H1 (cell line): ENCODE results near the gene PRR12. TPM values are rescaled to one million over a fixed set of nuclear protein-coding genes. Genes with fewer than 3 reads are reported as not detected.

Experiments used
- CTCF ChIA-PET: fragments of 300-600 bp; sonication (Branson Sonifier 250); formaldehyde crosslinking; loops from one replicate; lab custom pipeline; 2021; ENCODE audit not compliant: partially characterized antibody; lab: Charles Lee
- POLR2A ChIA-PET: fragments of 300-600 bp; sonication (Branson Sonifier 250); formaldehyde crosslinking; loops from one replicate; lab custom pipeline; 2021; ENCODE audit warnings: inconsistent platforms; ENCODE audit not compliant: partially characterized antibody; lab: Charles Lee
- DNase-seq, 2 experiments: peaks; one replicate each; pipeline versions ENCODE4 v3.0.0 to v3.0.0-alpha.2; 2010 to 2022; ENCODE audit warnings: low spot score in 2 of 2, low read depth in 1 of 2, mixed read lengths in 1 of 2
- FAIRE-seq: peaks from 2 replicates; lab custom pipeline; 2011; peaks lifted over from hg19 to GRCh38; lab: Jason Lieb, UNC
- H2AFZ ChIP-seq: 2 replicates; pipeline ENCODE4 v1.8.1; 2012; ENCODE audit warnings: low read length, inconsistent platforms
- H2AK5ac ChIP-seq: 2 replicates; pipeline ENCODE4 v1.6.1; 2013; ENCODE audit warnings: low read depth, low read length
- H2BK120ac ChIP-seq: replicated peaks from 2 replicates; pipeline ENCODE3; 2013; ENCODE audit warnings: low read depth, low read length, inconsistent platforms
- H2BK12ac ChIP-seq: 2 replicates; pipeline ENCODE4 v1.6.1; 2013; ENCODE audit warnings: low read depth, low read length
- H2BK15ac ChIP-seq: 2 replicates; pipeline ENCODE4 v1.6.1; 2013; ENCODE audit warnings: low read length
- H2BK20ac ChIP-seq: 2 replicates; pipeline ENCODE4 v1.6.1; 2013; ENCODE audit warnings: low read length
- H2BK5ac ChIP-seq: 2 replicates; pipeline ENCODE4 v1.6.1; 2013; ENCODE audit warnings: low read depth, low read length
- H3K14ac ChIP-seq: 2 replicates; pipeline ENCODE4 v1.6.1; 2013; ENCODE audit warnings: inconsistent platforms; ENCODE audit not compliant: insufficient read length
- H3K18ac ChIP-seq: 2 replicates; pipeline ENCODE4 v1.6.1; 2013; ENCODE audit warnings: low read length; ENCODE audit errors: extremely low read depth
- H3K23ac ChIP-seq: 2 replicates; pipeline ENCODE4 v1.6.1; 2013; ENCODE audit warnings: inconsistent platforms; ENCODE audit not compliant: insufficient read length
- H3K23me2 ChIP-seq: 2 replicates; pipeline ENCODE4 v1.6.1; 2013; ENCODE audit warnings: low read depth, low read length
- H3K27ac ChIP-seq: 2 replicates; pipeline ENCODE4 v1.6.1; 2011; ENCODE audit warnings: low read depth, low read length, inconsistent platforms
- H3K27me3 ChIP-seq, 4 experiments: replicated peaks in 1 of 4; 1 replicate in 1 of 4; 2 replicates in 3 of 4; pipeline versions ENCODE4 v1.6.1 to v1.8.1; 2011 to 2013; ENCODE audit warnings: low read length in 3 of 4, mild to moderate bottlenecking in 3 of 4, inconsistent platforms in 2 of 4, mixed read lengths in 2 of 4, moderate library complexity in 1 of 4; ENCODE audit not compliant: control insufficient read depth in 3 of 4, insufficient read depth in 3 of 4; ENCODE audit errors: extremely low read depth in 1 of 4
- H3K36me3 ChIP-seq, 4 experiments: 2 replicates each; pipeline versions ENCODE4 v1.6.1 to v1.8.1; 2011 to 2013; ENCODE audit warnings: mild to moderate bottlenecking in 4 of 4, low read length in 3 of 4, moderate library complexity in 2 of 4, control low read depth in 1 of 4, inconsistent platforms in 1 of 4; ENCODE audit not compliant: insufficient read depth in 4 of 4, control insufficient read depth in 2 of 4
- H3K4ac ChIP-seq: replicated peaks from 2 replicates; pipeline ENCODE3; 2013; ENCODE audit warnings: low read length, low read depth, mixed read lengths, inconsistent platforms; ENCODE audit not compliant: insufficient read length
- H3K4me1 ChIP-seq, 4 experiments: replicated peaks in 1 of 4; 1 replicate in 1 of 4; 2 replicates in 3 of 4; pipeline versions ENCODE4 v1.6.1 to v1.8.1; 2011 to 2013; ENCODE audit warnings: low read length in 3 of 4, inconsistent platforms in 2 of 4, mixed read lengths in 1 of 4; ENCODE audit not compliant: insufficient read depth in 4 of 4, control insufficient read depth in 3 of 4
- H3K4me2 ChIP-seq, 2 experiments: 2 replicates each; pipeline versions ENCODE4 v1.6.1 to v1.8.1; 2011 to 2013; ENCODE audit warnings: low read depth in 2 of 2, low read length in 2 of 2, control low read depth in 1 of 2, inconsistent platforms in 1 of 2, mild to moderate bottlenecking in 1 of 2; ENCODE audit not compliant: insufficient read depth in 1 of 2
- H3K4me3 ChIP-seq, 4 experiments: fragments of 200-600, 300-600 bp in 1 of 4; sonication (generic), shearing (Covaris generic), sonication (Bioruptor Twin) in 1 of 4; 2 replicates each; pipeline versions ENCODE4 v1.5.1 to v1.8.1; 2011 to 2016; ENCODE audit warnings: low read length in 4 of 4, low read depth in 3 of 4, control low read depth in 2 of 4, inconsistent platforms in 2 of 4, mild to moderate bottlenecking in 2 of 4, mixed read lengths in 1 of 4, moderate library complexity in 1 of 4; ENCODE audit not compliant: insufficient read depth in 2 of 4; ENCODE audit errors: extremely low read depth in 1 of 4
- H3K56ac ChIP-seq: replicated peaks from 2 replicates; pipeline ENCODE3; 2013; ENCODE audit warnings: low read depth, mild to moderate bottlenecking, mixed read lengths, low read length, inconsistent platforms; ENCODE audit not compliant: insufficient read length
- H3K79me1 ChIP-seq: 2 replicates; pipeline ENCODE4 v1.6.1; 2013; ENCODE audit warnings: low read depth, low read length, control low read depth
- H3K79me2 ChIP-seq, 2 experiments: 2 replicates each; pipeline versions ENCODE4 v1.6.1 to v1.8.1; 2012 to 2013; ENCODE audit warnings: low read length in 2 of 2, mild to moderate bottlenecking in 2 of 2, inconsistent platforms in 1 of 2; ENCODE audit not compliant: insufficient read depth in 2 of 2, control insufficient read depth in 1 of 2
- H3K9ac ChIP-seq, 4 experiments: replicated peaks in 1 of 4; 1 replicate in 1 of 4; 2 replicates in 3 of 4; pipeline versions ENCODE4 v1.6.1 to v1.8.1; 2011 to 2013; ENCODE audit warnings: low read depth in 3 of 4, low read length in 3 of 4, control low read depth in 2 of 4, mild to moderate bottlenecking in 2 of 4, moderate library complexity in 2 of 4, inconsistent platforms in 1 of 4; ENCODE audit errors: extremely low read depth in 1 of 4
- H3K9me3 ChIP-seq, 2 experiments: 2 replicates each; pipeline versions ENCODE4 v1.6.1 to v1.8.1; 2012 to 2013; ENCODE audit warnings: mild to moderate bottlenecking in 2 of 2, moderate library complexity in 2 of 2, control low read depth in 1 of 2, inconsistent platforms in 1 of 2, low read depth in 1 of 2, low read length in 1 of 2, mixed read lengths in 1 of 2; ENCODE audit not compliant: insufficient read depth in 2 of 2
- H4K20me1 ChIP-seq, 2 experiments: replicated peaks in 1 of 2; 2 replicates each; pipeline versions ENCODE3 to v1.8.1; 2011 to 2013; ENCODE audit warnings: inconsistent platforms in 2 of 2, low read length in 2 of 2, mild to moderate bottlenecking in 1 of 2; ENCODE audit not compliant: insufficient read depth in 2 of 2, control insufficient read depth in 1 of 2
- H4K5ac ChIP-seq: 2 replicates; pipeline ENCODE4 v1.6.1; 2013; ENCODE audit warnings: low read length, low read depth, mixed read lengths, inconsistent platforms; ENCODE audit not compliant: insufficient read length
- H4K8ac ChIP-seq: 2 replicates; pipeline ENCODE4 v1.8.0; 2013; ENCODE audit warnings: mild to moderate bottlenecking, moderate library complexity, low read length, inconsistent platforms; ENCODE audit not compliant: insufficient read depth; ENCODE audit errors: extremely low read depth
- H4K91ac ChIP-seq: replicated peaks from 2 replicates; pipeline ENCODE3; 2013; ENCODE audit warnings: low read length, mixed read lengths, inconsistent platforms; ENCODE audit not compliant: insufficient read length
- GABPA ChIP-seq: IDR thresholded peaks from 2 replicates; pipeline ENCODE4 v1.6.1; 2011; ENCODE audit warnings: mild to moderate bottlenecking, low read length, moderate library complexity, borderline replicate concordance; ENCODE audit not compliant: insufficient read depth
- POLR2AphosphoS5 ChIP-seq: IDR thresholded peaks from 2 replicates; pipeline ENCODE4 v1.6.1; 2011; ENCODE audit warnings: low read depth, low read length
- WGBS, 2 experiments: shearing (Covaris generic) in 1 of 2; methylation state at CpG; one replicate each; pipeline versions ENCODE4 v1.1.6 to v1.1.7; 2013 to 2015; ENCODE audit warnings: low lambda C conversion rate in 2 of 2, mixed read lengths in 2 of 2, inconsistent platforms in 1 of 2, low coverage in 1 of 2, missing lambda C conversion rate in 1 of 2; ENCODE audit not compliant: insufficient replicate concordance in 2 of 2, insufficient coverage in 1 of 2, insufficient read length in 1 of 2; ENCODE audit errors: extremely low coverage in 1 of 2, missing lambda C conversion rate in 1 of 2; 5-methylcytosine and 5-hydroxymethylcytosine counted together
- polyA plus RNA-seq, 7 experiments: library from polyadenylated mRNA; depleted of rRNA in 3 of 7; stranded (reverse) in 5 of 7; unstranded in 2 of 7; fragments of >200 nt in 5 of 7; fragments of 200-250 nt in 2 of 7; gene quantifications; 1 replicate in 5 of 7; 2 replicates in 1 of 7; 4 replicates in 1 of 7; pipeline versions ENCODE4 v1.2.1 to v1.2.3, GENCODE V29; 2011 to 2013; ENCODE audit warnings: missing spikeins in 2 of 7, mixed read lengths in 2 of 7
- total RNA-seq: library from RNA; stranded (reverse); fragmentation: NEBNext Ultra II Directional; extraction: Animal tissue kit (Norgen Biotek cat#: 25700); gene quantifications from 2 replicates; pipeline ENCODE4 v1.2.1, GENCODE V29; 2021

PRR12 gene
- total and polyA plus RNA-seq, 2 of the 8 experiments (the other 6 are each of a cell fraction or from before 2014, with no cell fraction given), result 2.5 to 59.4 TPM

DNA sequence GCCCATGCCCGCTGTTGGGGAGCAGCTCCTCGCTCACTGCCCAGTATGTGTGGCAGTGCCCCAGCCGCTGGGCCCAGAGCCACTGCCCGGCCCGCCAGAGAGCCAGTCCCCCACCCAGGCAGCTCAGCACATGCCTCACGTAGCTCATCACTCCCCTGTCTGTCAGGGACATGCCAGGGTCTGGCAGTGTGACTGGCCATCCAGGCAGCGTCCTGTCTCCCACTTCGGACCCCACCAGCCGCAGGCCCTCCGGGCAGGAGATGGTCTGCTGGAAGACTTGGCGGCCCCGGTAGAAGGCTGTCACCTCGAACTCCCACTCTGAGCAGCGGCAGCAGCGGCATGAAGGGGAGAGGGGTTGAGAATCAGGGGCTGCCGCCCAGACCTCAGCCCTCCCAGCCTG, 71.0 kb downstream of the PRR12 start:
- H3K79me2 ChIP-seq, result peaks cover 0 to 24% of the 10 kb centered on the region in 2 experiments; a peak in 2 of 4 replicates
- no peaks in the 10 kb centered on the region for H3K27me3 ChIP-seq
- FAIRE-seq, result no peak
- H3K9me3 ChIP-seq, result peaks cover 9 to 11% of the 10 kb centered on the region in 2 experiments
- H3K18ac ChIP-seq, result no peak overlapping the region
- no peak overlapping the region for H2BK15ac ChIP-seq
- H3K27ac ChIP-seq, result no peak overlapping the region
- peaks cover 0 to 12% (median 5%) of the 10 kb centered on the region in 4 experiments; a peak in 6 of 7 replicates for H3K4me1 ChIP-seq
- no peak overlapping the region for H4K91ac ChIP-seq
- no peak overlapping the region for H3K4me2 ChIP-seq
- H3K23ac ChIP-seq, result no peak overlapping the region
- POLR2A ChIA-PET, result interaction anchor here (0.6 to 18.0 kb wide), 7 partner anchors 12 to 142 kb away, joined by 3 to 275 read pairs (median 4); partner anchors contain the start of genes PRMT1, RRAS and SCAF1
- 0 out of 2 replicates have a peak, but pooled peaks have one; percentile 15 for TF ChIP-seq POLR2AphosphoS5
- TF ChIP-seq GABPA, result no peak
- TF ChIP-seq, all 59 proteins: peak for 1
- Histone ChIP-seq H2BK20ac (no peak overlapping the region), H2AK5ac (no peak overlapping the region), H4K5ac (no peak overlapping the region), H2BK120ac (no peak overlapping the region), H3K4ac (no peak overlapping the region), H2AFZ (no peak overlapping the region), H3K56ac (no peak overlapping the region), H3K23me2 (peaks cover 15% of the 10 kb centered on the region), H3K14ac (no peak overlapping the region), H4K20me1 (peaks cover 11 to 13% of the 10 kb centered on the region in 2 experiments), H3K9ac (no peak overlapping the region), H3K79me1 (peaks cover 5% of the 10 kb centered on the region), H4K8ac (no peak overlapping the region; the same call in 1 of the 2 replicates), H3K4me3 (no peak overlapping the region), H3K36me3 (peaks cover 18 to 54% (median 40%) of the 10 kb centered on the region in 4 experiments; a peak in 7 of 8 replicates), H2BK5ac (no peak overlapping the region), H2BK12ac (no peak overlapping the region)
- no peak for DNase-seq
- 97% methylated on average over 16 of the region's 16 CpGs; no CpG with 5 or more reads in 1 of the 2 experiments for WGBS, 2 experiments
- CTCF ChIA-PET, result interaction anchor here (1.8 to 4.4 kb wide), 2 partner anchors 11 to 14 kb away, joined by 4 to 28 read pairs; no protein-coding TSS in a partner anchor
